Activated T-cell treated with anti-CD3 and anti-CD28 coated beads for 48 hours (primary cell): ENCODE data around the gene UQCRFS1.

Source experiments
- DNase-seq: peaks from one replicate; pipeline ENCODE4 v3.0.0-alpha.2; 2020; ENCODE audit warnings: low read depth

The UQCRFS1 gene

GRCh38 chr19:29155683-29156082 is 57.3 kb downstream of the UQCRFS1 start:
- no peak for DNase-seq
